ENCODE data around the gene CDC42BPG.

CDC42BPG gene

GRCh38 chr11:64843686-64844329 is 645 bp downstream of the CDC42BPG start:
- no peak overlapping the region; the same call in 1 of the 2 replicates for H3K9ac ChIP-seq
- TF ChIP-seq CTCF (conservative IDR thresholded peaks at IDR 0.05; ENCODE audit: low read depth, low read length) = no peak; the same call in none of the 2 replicates
- H2AFZ ChIP-seq (ENCODE audit: low read depth) = peak overlapping the region; percentile 52; the same call in 1 of the 2 replicates
- H3K4me1 ChIP-seq (ENCODE audit: low read depth, poor library complexity, severe bottlenecking) = peaks cover 21% of the 10 kb centered on the region
- H3K27me3 ChIP-seq (ENCODE audit: insufficient read depth, low read depth) = no peaks in the 10 kb centered on the region
- no peak overlapping the region for H3K4me3 ChIP-seq (IDR thresholded peaks at IDR 0.05; ENCODE audit: insufficient read depth, low read depth, low read length)
- H3K79me2 ChIP-seq (ENCODE audit: insufficient read depth, low read depth) = no peaks in the 10 kb centered on the region
- H3K4me2 ChIP-seq = peak overlapping the region; percentile 42; the same call in 1 of the 2 replicates
- no peak overlapping the region for H3K27ac ChIP-seq
- no peaks in the 10 kb centered on the region for H3K36me3 ChIP-seq (ENCODE audit: insufficient read depth)
- no peaks in the 10 kb centered on the region for H4K20me1 ChIP-seq (ENCODE audit: insufficient read depth)

GRCh38 chr11:64842851-64843685 is 1.4 kb downstream of the CDC42BPG start:
- no peak overlapping the region for H2AFZ ChIP-seq (ENCODE audit: low read depth)
- H3K4me1 ChIP-seq (ENCODE audit: low read depth, poor library complexity, severe bottlenecking) = peaks cover 14% of the 10 kb centered on the region
- no peak overlapping the region for H3K4me2 ChIP-seq
- no peak overlapping the region for H3K9ac ChIP-seq
- H3K36me3 ChIP-seq (ENCODE audit: insufficient read depth) = no peaks in the 10 kb centered on the region
- no peak overlapping the region for H3K4me3 ChIP-seq (IDR thresholded peaks at IDR 0.05; ENCODE audit: insufficient read depth, low read depth, low read length)
- H3K27me3 ChIP-seq (ENCODE audit: insufficient read depth, low read depth) = no peaks in the 10 kb centered on the region
- no peak overlapping the region for H3K27ac ChIP-seq
- H3K79me2 ChIP-seq (ENCODE audit: insufficient read depth, low read depth) = no peaks in the 10 kb centered on the region
- TF ChIP-seq CTCF (conservative IDR thresholded peaks at IDR 0.05; ENCODE audit: low read depth, low read length) = no peak
- no peaks in the 10 kb centered on the region for H4K20me1 ChIP-seq (ENCODE audit: insufficient read depth)

GRCh38 chr11:64842366-64842759 is 2.1 kb downstream of the CDC42BPG start:
- no peak overlapping the region for H2AFZ ChIP-seq (ENCODE audit: low read depth)
- H3K4me2 ChIP-seq = no peak overlapping the region
- H3K9ac ChIP-seq = no peak overlapping the region
- no peak overlapping the region for H3K4me3 ChIP-seq (IDR thresholded peaks at IDR 0.05; ENCODE audit: insufficient read depth, low read depth, low read length)
- no peaks in the 10 kb centered on the region for H3K79me2 ChIP-seq (ENCODE audit: insufficient read depth, low read depth)
- no peaks in the 10 kb centered on the region for H4K20me1 ChIP-seq (ENCODE audit: insufficient read depth)
- H3K27me3 ChIP-seq (ENCODE audit: insufficient read depth, low read depth) = no peaks in the 10 kb centered on the region
- H3K4me1 ChIP-seq (ENCODE audit: low read depth, poor library complexity, severe bottlenecking) = peaks cover 7% of the 10 kb centered on the region
- no peak for TF ChIP-seq CTCF (conservative IDR thresholded peaks at IDR 0.05; ENCODE audit: low read depth, low read length)
- no peak overlapping the region for H3K27ac ChIP-seq
- no peaks in the 10 kb centered on the region for H3K36me3 ChIP-seq (ENCODE audit: insufficient read depth)

GRCh38 chr11:64841592-64842365 is 2.7 kb downstream of the CDC42BPG start:
- no peak overlapping the region for H3K9ac ChIP-seq
- no peak overlapping the region for H3K27ac ChIP-seq
- peaks cover 1% of the 10 kb centered on the region for H3K4me1 ChIP-seq (ENCODE audit: low read depth, poor library complexity, severe bottlenecking)
- no peaks in the 10 kb centered on the region for H3K27me3 ChIP-seq (ENCODE audit: insufficient read depth, low read depth)
- no peaks in the 10 kb centered on the region for H4K20me1 ChIP-seq (ENCODE audit: insufficient read depth)
- no peaks in the 10 kb centered on the region for H3K79me2 ChIP-seq (ENCODE audit: insufficient read depth, low read depth)
- TF ChIP-seq CTCF (conservative IDR thresholded peaks at IDR 0.05; ENCODE audit: low read depth, low read length) = no peak
- no peak overlapping the region for H2AFZ ChIP-seq (ENCODE audit: low read depth)
- no peaks in the 10 kb centered on the region for H3K36me3 ChIP-seq (ENCODE audit: insufficient read depth)
- no peak overlapping the region for H3K4me3 ChIP-seq (IDR thresholded peaks at IDR 0.05; ENCODE audit: insufficient read depth, low read depth, low read length)
- H3K4me2 ChIP-seq = no peak overlapping the region

All from KMS-11 (cell line).